ENCODE results near the gene GTF3C5. TPM values are rescaled to one million over a fixed set of nuclear protein-coding genes. Genes with fewer than 3 reads are reported as not detected.
"Not testable (repeated sequence)": the region's sequence is repeated elsewhere in the genome, so short reads cannot be mapped to it uniquely, and the experiment has no call there.

GTF3C5 gene
- total RNA-seq, 1 experiment from 2014 or later, result 101 TPM

GRCh38 chr9:132995121-132995420, 35.7 kb upstream of the GTF3C5 start:
- no peak for DNase-seq (ENCODE audit: low spot score)
- in situ Hi-C loops (cut with HindIII; ENCODE audit: low sequenced_read_pairs), result no loop called here

- in situ Hi-C loops (cut with HindIII; ENCODE audit: low sequenced_read_pairs), result no loop called here
- DNase-seq (ENCODE audit: low spot score), result no peak
Observed at GRCh38 chr9:132995879-132996278, 34.9 kb upstream of the GTF3C5 start.

- DNase-seq (ENCODE audit: low spot score), result no peak
- in situ Hi-C loops (cut with HindIII; ENCODE audit: low sequenced_read_pairs), result no loop called here
Observed at GRCh38 chr9:132996526-132996925, 34.3 kb upstream of the GTF3C5 start.

GRCh38 chr9:132997591-132997990, 33.2 kb upstream of the GTF3C5 start:
- in situ Hi-C loops (cut with HindIII; ENCODE audit: low sequenced_read_pairs), result no loop called here
- DNase-seq (ENCODE audit: low spot score), result no peak

GRCh38 chr9:132998221-132998620, 32.6 kb upstream of the GTF3C5 start:
- DNase-seq (ENCODE audit: low spot score); in situ Hi-C loops (cut with HindIII; ENCODE audit: low sequenced_read_pairs): not testable (repeated sequence)

- no peak for DNase-seq (ENCODE audit: low spot score)
- in situ Hi-C loops (cut with HindIII; ENCODE audit: low sequenced_read_pairs), result no loop called here
Observed at GRCh38 chr9:132998831-132999635, 31.8 kb upstream of the GTF3C5 start.

- DNase-seq (ENCODE audit: low spot score), result no peak
- in situ Hi-C loops (cut with HindIII; ENCODE audit: low sequenced_read_pairs), result no loop called here
Observed at GRCh38 chr9:133002147-133003070, 28.4 kb upstream of the GTF3C5 start.

GRCh38 chr9:133003071-133003461, 27.7 kb upstream of the GTF3C5 start:
- no peak for DNase-seq (ENCODE audit: low spot score)
- in situ Hi-C loops (cut with HindIII; ENCODE audit: low sequenced_read_pairs), result no loop called here

GRCh38 chr9:133003671-133004090, 27.1 kb upstream of the GTF3C5 start:
- no peak for DNase-seq (ENCODE audit: low spot score)
- in situ Hi-C loops (cut with HindIII; ENCODE audit: low sequenced_read_pairs), result no loop called here

GRCh38 chr9:133004091-133004998, 26.5 kb upstream of the GTF3C5 start:
- no peak for DNase-seq (ENCODE audit: low spot score)
- in situ Hi-C loops (cut with HindIII; ENCODE audit: low sequenced_read_pairs), result no loop called here

- in situ Hi-C loops (cut with HindIII; ENCODE audit: low sequenced_read_pairs), result no loop called here
Observed at GRCh38 chr9:133004999-133005760, 25.6 kb upstream of the GTF3C5 start.

GRCh38 chr9:133005957-133006356, 24.8 kb upstream of the GTF3C5 start:
- no peak for DNase-seq (ENCODE audit: low spot score)
- in situ Hi-C loops (cut with HindIII; ENCODE audit: low sequenced_read_pairs), result no loop called here

More at GRCh38 chr9:133004999-133005760, 25.6 kb upstream of the GTF3C5 start:
- DNase-seq (ENCODE audit: low spot score), result no peak

GRCh38 chr9:133006731-133007352, 24.0 kb upstream of the GTF3C5 start:
- in situ Hi-C loops (cut with HindIII; ENCODE audit: low sequenced_read_pairs), result no loop called here
- no peak for DNase-seq (ENCODE audit: low spot score)

- in situ Hi-C loops (cut with HindIII; ENCODE audit: low sequenced_read_pairs), result no loop called here
- DNase-seq (ENCODE audit: low spot score), result no peak
Observed at GRCh38 chr9:133008406-133008805, 22.4 kb upstream of the GTF3C5 start.

- no peak for DNase-seq (ENCODE audit: low spot score)
- in situ Hi-C loops (cut with HindIII; ENCODE audit: low sequenced_read_pairs), result no loop called here
Observed at GRCh38 chr9:133008824-133009223, 22.0 kb upstream of the GTF3C5 start.

- DNase-seq (ENCODE audit: low spot score), result no peak
- in situ Hi-C loops (cut with HindIII; ENCODE audit: low sequenced_read_pairs), result no loop called here
Observed at GRCh38 chr9:133009906-133010582, 20.8 kb upstream of the GTF3C5 start.

- no peak for DNase-seq (ENCODE audit: low spot score)
- in situ Hi-C loops (cut with HindIII; ENCODE audit: low sequenced_read_pairs), result no loop called here
Observed at GRCh38 chr9:133014696-133015095, 16.1 kb upstream of the GTF3C5 start.
